Smooth muscle cell (in vitro differentiated cells): Measurements from ENCODE around the gene RRP36. TPM values are rescaled to one million over a fixed set of nuclear protein-coding genes. Genes with fewer than 3 reads are reported as not detected.

Source experiments
- DNase-seq: peaks from one replicate; lab custom pipeline; 2025; ENCODE audit not compliant: unreplicated experiment; lab: John Stamatoyannopoulos, UW
- H2AFZ ChIP-seq: fragments of 200-600 bp; sonication (generic); 2 replicates; pipeline ENCODE4 v1.6.0; 2016; ENCODE audit warnings: antibody characterized with exemption, low read depth, mild to moderate bottlenecking
- H3F3A ChIP-seq: fragments of 200-600 bp; sonication (generic); 2 replicates; pipeline ENCODE4 v1.6.0; 2017; ENCODE audit warnings: antibody characterized with exemption, low read depth
- H3K27ac ChIP-seq: fragments of 200-600 bp; sonication (generic); 2 replicates; pipeline ENCODE4 v1.5.1; 2016; ENCODE audit warnings: low read depth, mild to moderate bottlenecking
- H3K27me3 ChIP-seq: fragments of 200-600 bp; sonication (generic); 2 replicates; pipeline ENCODE4 v1.6.1; 2016; ENCODE audit warnings: low read depth, mild to moderate bottlenecking
- H3K36me3 ChIP-seq: fragments of 200-600 bp; sonication (generic); 2 replicates; pipeline ENCODE4 v1.5.1; 2016; ENCODE audit warnings: low read depth
- H3K4me1 ChIP-seq: fragments of 200-600 bp; sonication (generic); 2 replicates; pipeline ENCODE4 v1.5.1; 2016; ENCODE audit warnings: low read depth
- H3K4me2 ChIP-seq: fragments of 200-600 bp; sonication (generic); 2 replicates; pipeline ENCODE4 v1.6.0; 2016; ENCODE audit warnings: mild to moderate bottlenecking
- H3K4me3 ChIP-seq: fragments of 200-600 bp; sonication (generic); 2 replicates; pipeline ENCODE4 v1.5.1; 2016; ENCODE audit warnings: mild to moderate bottlenecking
- H3K79me2 ChIP-seq: fragments of 200-600 bp; sonication (generic); 2 replicates; pipeline ENCODE4 v1.6.0; 2016; ENCODE audit warnings: low read depth, mild to moderate bottlenecking
- H3K9ac ChIP-seq: fragments of 200-600 bp; sonication (generic); 2 replicates; pipeline ENCODE4 v1.6.0; 2016; ENCODE audit warnings: low read depth
- H3K9me3 ChIP-seq: fragments of 200-600 bp; sonication (generic); replicated peaks from 2 replicates; pipeline ENCODE4 v1.5.1; 2016; ENCODE audit warnings: low read depth
- H4K20me1 ChIP-seq: fragments of 200-600 bp; sonication (generic); 2 replicates; pipeline ENCODE4 v1.6.0; 2016; ENCODE audit warnings: low read depth
- WGBS: methylation state at CpG from one replicate; pipeline ENCODE4 v1.1.7; 2016; ENCODE audit warnings: low lambda C conversion rate; 5-methylcytosine and 5-hydroxymethylcytosine counted together
- polyA plus RNA-seq: library from polyadenylated mRNA; unstranded; fragments of >200 nt; fragmentation: Nextera tagmentation; extraction: Ambion mirVana; gene quantifications from 2 replicates; pipeline ENCODE4 v1.2.1, GENCODE V29; 2016
- total RNA-seq: library from RNA; depleted of rRNA; stranded (reverse); fragments of >200 nt; gene quantifications from 2 replicates; pipeline ENCODE4 v1.2.3, GENCODE V29; 2014
- TF ChIP-seq, protein P1 (sequence below): fragments of 200-600 bp; sonication (generic); IDR thresholded peaks from 2 replicates; pipeline ENCODE4 v1.5.1; 2017; ENCODE audit warnings: borderline replicate concordance, mild to moderate bottlenecking, antibody characterized with exemption; ENCODE audit not compliant: insufficient read depth, poor library complexity, severe bottlenecking

RRP36 gene
- total and polyA plus RNA-seq, 2 experiments from 2014 or later, result 64.8 to 72.7 TPM

DNA sequence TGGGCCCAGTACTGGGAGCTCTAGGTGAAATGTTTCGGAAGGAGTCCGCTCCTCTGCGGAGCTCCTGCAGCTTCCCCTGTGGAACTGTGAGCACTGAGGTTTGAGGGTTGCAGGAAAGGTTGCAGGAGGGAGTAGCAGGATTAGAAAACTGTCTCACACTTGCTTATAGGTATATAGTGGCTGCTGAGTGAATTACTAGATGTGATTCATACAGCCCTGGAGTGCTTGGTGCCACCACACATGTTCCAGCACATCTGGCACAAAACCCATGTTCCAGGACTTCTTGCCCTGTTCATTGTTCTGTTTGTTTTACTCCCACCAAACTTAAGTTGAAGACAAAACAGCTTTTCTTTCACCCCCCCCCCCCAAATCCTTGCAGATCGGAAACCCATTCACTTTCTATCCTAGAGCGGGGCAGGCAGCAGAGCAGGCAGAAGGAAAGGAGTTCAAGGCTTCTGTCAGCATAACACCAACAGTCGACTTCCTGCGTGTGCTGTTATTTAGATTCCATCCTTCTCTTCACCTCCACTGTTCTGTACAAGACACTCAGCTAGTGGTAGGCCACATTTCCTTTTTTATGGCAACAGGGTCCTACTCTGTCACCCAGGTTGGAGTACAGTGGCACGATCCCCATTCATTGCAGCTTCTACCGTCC, 41.8 kb upstream of the RRP36 start:
- H3K4me2 ChIP-seq, result peak overlapping the region; percentile 92
- peaks cover 19% of the 10 kb centered on the region for H4K20me1 ChIP-seq
- H3F3A ChIP-seq, result peaks cover 8% of the 10 kb centered on the region
- H3K79me2 ChIP-seq, result peaks cover 20% of the 10 kb centered on the region
- H3K9ac ChIP-seq, result peak overlapping the region; percentile 87
- peak overlapping the region; percentile 94 for H2AFZ ChIP-seq
- no peaks in the 10 kb centered on the region for H3K27me3 ChIP-seq
- no peak for DNase-seq
- WGBS, result 68% methylated on average over 9 of the region's 9 CpGs
- no peaks in the 10 kb centered on the region for H3K36me3 ChIP-seq
- peaks cover 15% of the 10 kb centered on the region for H3K4me1 ChIP-seq
- TF ChIP-seq, protein P1, sequence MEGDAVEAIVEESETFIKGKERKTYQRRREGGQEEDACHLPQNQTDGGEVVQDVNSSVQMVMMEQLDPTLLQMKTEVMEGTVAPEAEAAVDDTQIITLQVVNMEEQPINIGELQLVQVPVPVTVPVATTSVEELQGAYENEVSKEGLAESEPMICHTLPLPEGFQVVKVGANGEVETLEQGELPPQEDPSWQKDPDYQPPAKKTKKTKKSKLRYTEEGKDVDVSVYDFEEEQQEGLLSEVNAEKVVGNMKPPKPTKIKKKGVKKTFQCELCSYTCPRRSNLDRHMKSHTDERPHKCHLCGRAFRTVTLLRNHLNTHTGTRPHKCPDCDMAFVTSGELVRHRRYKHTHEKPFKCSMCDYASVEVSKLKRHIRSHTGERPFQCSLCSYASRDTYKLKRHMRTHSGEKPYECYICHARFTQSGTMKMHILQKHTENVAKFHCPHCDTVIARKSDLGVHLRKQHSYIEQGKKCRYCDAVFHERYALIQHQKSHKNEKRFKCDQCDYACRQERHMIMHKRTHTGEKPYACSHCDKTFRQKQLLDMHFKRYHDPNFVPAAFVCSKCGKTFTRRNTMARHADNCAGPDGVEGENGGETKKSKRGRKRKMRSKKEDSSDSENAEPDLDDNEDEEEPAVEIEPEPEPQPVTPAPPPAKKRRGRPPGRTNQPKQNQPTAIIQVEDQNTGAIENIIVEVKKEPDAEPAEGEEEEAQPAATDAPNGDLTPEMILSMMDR, result no peak
- H3K27ac ChIP-seq, result peak overlapping the region; percentile 87
- peak overlapping the region; percentile 97 for H3K4me3 ChIP-seq
- H3K9me3 ChIP-seq, result no peaks in the 10 kb centered on the region

DNA sequence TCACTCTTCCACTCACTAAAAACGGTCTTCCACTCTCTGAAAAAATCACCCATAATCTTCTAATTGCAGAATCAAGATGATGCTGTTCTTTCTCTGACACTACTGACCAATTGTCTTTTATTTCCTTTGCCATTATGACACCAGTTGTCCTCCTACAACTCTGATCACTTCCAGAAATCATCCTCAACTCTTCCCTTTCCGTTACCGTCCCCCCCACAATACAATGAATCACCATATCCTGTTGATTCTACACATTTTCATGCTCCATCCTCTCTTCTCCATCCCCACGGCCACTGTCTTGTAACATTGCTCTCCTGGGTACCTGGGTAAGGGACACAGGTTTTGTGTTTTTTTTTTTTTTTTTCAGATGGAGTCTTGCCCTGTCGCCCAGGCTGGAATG, 39.6 kb upstream of the RRP36 start:
- no peak overlapping the region for H2AFZ ChIP-seq

DNA sequence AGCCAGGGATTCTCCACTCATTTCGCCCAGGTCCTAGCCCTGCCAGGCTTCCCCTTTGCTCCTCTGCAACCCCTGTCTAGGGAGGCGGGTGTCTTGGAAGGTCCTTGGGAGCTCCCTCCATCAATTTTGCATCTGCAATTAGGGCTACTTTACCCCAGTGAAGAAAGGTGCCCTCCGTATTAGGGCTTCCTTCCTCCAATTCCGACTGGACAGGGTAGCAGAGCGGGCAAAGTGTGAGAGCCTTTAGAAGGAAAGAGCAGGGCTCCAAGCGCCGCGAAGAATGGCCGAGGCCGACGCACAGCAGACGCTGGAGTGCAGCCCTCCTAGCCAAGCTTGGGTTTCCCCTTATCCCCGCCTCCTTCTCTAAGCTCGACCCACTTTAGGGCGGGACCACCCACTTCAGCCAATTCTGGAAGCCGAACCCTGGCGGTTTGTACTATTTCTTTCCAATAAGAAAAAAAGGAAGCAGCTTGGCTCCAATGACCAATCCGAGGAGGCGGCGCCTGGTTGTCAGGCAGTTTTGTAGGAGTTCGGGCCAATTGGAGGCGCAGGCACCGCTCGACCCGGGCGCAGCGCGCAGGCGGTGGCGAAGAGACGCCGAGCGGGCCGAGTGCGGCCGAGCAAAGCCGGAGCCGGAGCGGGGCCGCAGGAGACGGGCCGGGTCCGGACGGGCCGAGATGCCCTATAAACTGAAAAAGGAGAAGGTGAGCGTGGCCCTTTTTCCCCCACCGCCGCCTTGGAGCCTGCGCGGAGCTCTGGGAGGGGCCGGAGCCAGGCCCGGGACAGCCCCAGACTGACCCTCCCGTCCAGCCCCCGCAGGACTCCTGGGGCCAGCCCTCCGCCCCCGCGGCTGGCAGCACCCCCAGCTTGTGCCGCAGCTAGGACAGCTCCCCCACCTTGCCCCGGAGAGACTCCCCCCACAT, 37.2 kb upstream of the RRP36 start, which contains the start of gene PPP2R5D:
Gene PPP2R5D, plus strand, starts transcription at position 570 of the 923 bp plus-strand sequence. Its CDS starts 108 bp downstream, at position 678.
- peak within 1 kb of the TSS; percentile 73 for H3K4me3 ChIP-seq
- peaks cover 33% of the 10 kb centered on the region for H4K20me1 ChIP-seq
- peaks cover 27% of the 10 kb centered on the region for H3K79me2 ChIP-seq
- no peaks in the 10 kb centered on the region for H3K27me3 ChIP-seq
- H3K9me3 ChIP-seq, result no peaks in the 10 kb centered on the region
- H3K9ac ChIP-seq, result peak within 1 kb of the TSS; percentile 79
- H3K36me3 ChIP-seq, result no peaks in the 10 kb centered on the region
- peak; percentile 81 for DNase-seq
- H3F3A ChIP-seq, result peaks cover 8% of the 10 kb centered on the region
- peak within 1 kb of the TSS; percentile 93 for H2AFZ ChIP-seq
- peaks cover 16% of the 10 kb centered on the region for H3K4me1 ChIP-seq
- peak within 1 kb of the TSS; percentile 84 for H3K27ac ChIP-seq
- TF ChIP-seq, protein P1, result no peak
- 1% methylated on average over 49 of the region's 59 CpGs for WGBS
- H3K4me2 ChIP-seq, result peak within 1 kb of the TSS; percentile 92

More for the DNA sequence above, 39.6 kb upstream of the RRP36 start:
- WGBS, result 91% methylated on average over 5 of the region's 5 CpGs
- Histone ChIP-seq H3K79me2 (peaks cover 33% of the 10 kb centered on the region), H3K9me3 (no peaks in the 10 kb centered on the region), H3K9ac (no peak overlapping the region), H3F3A (peaks cover 8% of the 10 kb centered on the region), H3K4me2 (no peak overlapping the region), H3K36me3 (no peaks in the 10 kb centered on the region), H4K20me1 (peaks cover 18% of the 10 kb centered on the region), H3K27me3 (no peaks in the 10 kb centered on the region), H3K27ac (no peak overlapping the region), H3K4me3 (no peak overlapping the region), H3K4me1 (peaks cover 25% of the 10 kb centered on the region)
- TF ChIP-seq, protein P1, result no peak
- DNase-seq, result no peak
